ENCODE measurements around the gene MTERF2. TPM values are rescaled to one million over a fixed set of nuclear protein-coding genes. Genes with fewer than 3 reads are reported as not detected.

Gene MTERF2
- total and polyA plus RNA-seq, 10 of the 15 experiments (the other 5 are each of a cell fraction or from before 2014, with no cell fraction given), result 2.1 to 9.8 (median 6.7) TPM

GRCh38 chr12:107019546-107019945 lies 32.6 kb upstream of the MTERF2 start:
- Histone ChIP-seq H3K27me3 (replicated peaks in 1 of 2; ENCODE audit: control insufficient read depth in 2 of 2, insufficient read depth in 2 of 2, low read length in 1 of 2) (no peaks in the 10 kb centered on the region), H3K27ac (ENCODE audit: control insufficient read depth, insufficient read depth) (no peak overlapping the region), H3K4me2 (ENCODE audit: control insufficient read depth, insufficient read depth) (no peak overlapping the region), H3K79me2 (ENCODE audit: control insufficient read depth, insufficient read depth, low read length) (no peaks in the 10 kb centered on the region), H3K9ac (ENCODE audit: control insufficient read depth, insufficient read depth, low read length) (no peak overlapping the region), H3K36me3 (ENCODE audit: control insufficient read depth in 2 of 2, insufficient read depth in 2 of 2, low read length in 1 of 2) (no peaks in the 10 kb centered on the region), H4K20me1 (ENCODE audit: control insufficient read depth, insufficient read depth) (no peaks in the 10 kb centered on the region), H2AFZ (ENCODE audit: control insufficient read depth, low read depth, low read length) (no peak overlapping the region), H3K9me3 (replicated peaks; ENCODE audit: control insufficient read depth, insufficient read depth, low read length) (no peaks in the 10 kb centered on the region), H3K4me1 (ENCODE audit: control insufficient read depth, insufficient read depth, low read length) (no peaks in the 10 kb centered on the region), H3K4me3 (no peak overlapping the region)
- BruUV-seq (replicated peaks), result no TSS peak
- ChIA-PET POLR2A (no interaction called here), SMC1A (ENCODE audit: uncharacterized antibody, unreplicated experiment) (no interaction called here), CTCF (no interaction called here), RAD21 (ENCODE audit: unreplicated experiment) (no interaction called here)
- intact Hi-C loops (cut with micrococcal nuclease; ENCODE audit: unreplicated experiment) (no loop called here), in situ Hi-C loops (cut with MboI) (no loop called here)
- no peak for DNase-seq (ENCODE audit: low read depth, low spot score)
- 18% methylated on average over 2 of the region's 2 CpGs for WGBS (ENCODE audit: insufficient coverage, insufficient replicate concordance, low lambda C conversion rate, missing lambda C conversion rate)
- no peak for FAIRE-seq
- no peak for ATAC-seq
- TF ChIP-seq TARDBP (IDR thresholded peaks at IDR 0.05; ENCODE audit: borderline replicate concordance) (no peak), SP1 (IDR thresholded peaks at IDR 0.05; ENCODE audit: low read depth, low read length) (no peak), SIX5 (IDR thresholded peaks at IDR 0.05; ENCODE audit: low read depth, low read length, severe bottlenecking) (no peak), SUZ12 (IDR thresholded peaks at IDR 0.05; ENCODE audit: unreplicated experiment) (no peak), HDAC2 (IDR thresholded peaks at IDR 0.05) (no peak), TCF7 (IDR thresholded peaks at IDR 0.05; ENCODE audit: borderline replicate concordance) (no peak), BHLHE40 (IDR thresholded peaks at IDR 0.05; ENCODE audit: borderline replicate concordance in 1 of 2, low read depth in 2 of 2, low read length in 1 of 2) (no peak), LARP7 (IDR thresholded peaks at IDR 0.05) (no peak), POU2F2 (IDR thresholded peaks at IDR 0.05; ENCODE audit: borderline replicate concordance, low read depth, low read length) (no peak), USF2 (IDR thresholded peaks at IDR 0.05; ENCODE audit: borderline replicate concordance, low read depth, low read length) (no peak), ZBTB4 (CRISPR knock-in tag; IDR thresholded peaks at IDR 0.05) (no peak), BACH1 (IDR thresholded peaks at IDR 0.05; ENCODE audit: borderline replicate concordance) (no peak), CHD1 (IDR thresholded peaks at IDR 0.05; ENCODE audit: low read depth, low read length) (no peak), CEBPB (IDR thresholded peaks at IDR 0.05; ENCODE audit: borderline replicate concordance in 1 of 2, low read depth in 2 of 2, low read length in 2 of 2) (no peak), STAT1 (conservative IDR thresholded peaks at IDR 0.05) (no peak), ZNF24 (IDR thresholded peaks at IDR 0.05) (no peak)
- TF ChIP-seq, protein P1, sequence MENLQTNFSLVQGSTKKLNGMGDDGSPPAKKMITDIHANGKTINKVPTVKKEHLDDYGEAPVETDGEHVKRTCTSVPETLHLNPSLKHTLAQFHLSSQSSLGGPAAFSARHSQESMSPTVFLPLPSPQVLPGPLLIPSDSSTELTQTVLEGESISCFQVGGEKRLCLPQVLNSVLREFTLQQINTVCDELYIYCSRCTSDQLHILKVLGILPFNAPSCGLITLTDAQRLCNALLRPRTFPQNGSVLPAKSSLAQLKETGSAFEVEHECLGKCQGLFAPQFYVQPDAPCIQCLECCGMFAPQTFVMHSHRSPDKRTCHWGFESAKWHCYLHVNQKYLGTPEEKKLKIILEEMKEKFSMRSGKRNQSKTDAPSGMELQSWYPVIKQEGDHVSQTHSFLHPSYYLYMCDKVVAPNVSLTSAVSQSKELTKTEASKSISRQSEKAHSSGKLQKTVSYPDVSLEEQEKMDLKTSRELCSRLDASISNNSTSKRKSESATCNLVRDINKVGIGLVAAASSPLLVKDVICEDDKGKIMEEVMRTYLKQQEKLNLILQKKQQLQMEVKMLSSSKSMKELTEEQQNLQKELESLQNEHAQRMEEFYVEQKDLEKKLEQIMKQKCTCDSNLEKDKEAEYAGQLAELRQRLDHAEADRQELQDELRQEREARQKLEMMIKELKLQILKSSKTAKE (IDR thresholded peaks at IDR 0.05; ENCODE audit: low read depth, poor library complexity, severe bottlenecking), result no peak
- TF ChIP-seq, protein P2, sequence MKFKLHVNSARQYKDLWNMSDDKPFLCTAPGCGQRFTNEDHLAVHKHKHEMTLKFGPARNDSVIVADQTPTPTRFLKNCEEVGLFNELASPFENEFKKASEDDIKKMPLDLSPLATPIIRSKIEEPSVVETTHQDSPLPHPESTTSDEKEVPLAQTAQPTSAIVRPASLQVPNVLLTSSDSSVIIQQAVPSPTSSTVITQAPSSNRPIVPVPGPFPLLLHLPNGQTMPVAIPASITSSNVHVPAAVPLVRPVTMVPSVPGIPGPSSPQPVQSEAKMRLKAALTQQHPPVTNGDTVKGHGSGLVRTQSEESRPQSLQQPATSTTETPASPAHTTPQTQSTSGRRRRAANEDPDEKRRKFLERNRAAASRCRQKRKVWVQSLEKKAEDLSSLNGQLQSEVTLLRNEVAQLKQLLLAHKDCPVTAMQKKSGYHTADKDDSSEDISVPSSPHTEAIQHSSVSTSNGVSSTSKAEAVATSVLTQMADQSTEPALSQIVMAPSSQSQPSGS (IDR thresholded peaks at IDR 0.05; ENCODE audit: low read length), result no peak

All from GM12878 (cell line).